Activated CD4-positive, alpha-beta T cell treated with anti-CD3 and anti-CD28 coated beads, Interleukin-2, amount 10 ng/mL, durations not matched to agents 7 days and 5 days (primary cell): Measurements from ENCODE around the gene ZNF316. TPM values are rescaled to one million over a fixed set of nuclear protein-coding genes. Genes with fewer than 3 reads are reported as not detected.
"Not testable (repeated sequence)": the region's sequence is repeated elsewhere in the genome, so short reads cannot be mapped to it uniquely, and the experiment has no call there.

Experiments used
- CTCF ChIA-PET: fragments of 350-600 bp; sonication (Branson Sonifier 250); formaldehyde crosslinking; loops from one replicate; lab custom pipeline; 2021; ENCODE audit warnings: antibody characterized with exemption; lab: Charles Lee
- POLR2A ChIA-PET: fragments of 350-600 bp; sonication (Branson Sonifier 250); formaldehyde crosslinking; loops from one replicate; lab custom pipeline; 2021; ENCODE audit warnings: antibody characterized with exemption; lab: Charles Lee
- DNase-seq: peaks from one replicate; pipeline ENCODE4 v3.0.0-alpha.2; 2020
- H3K27ac Mint-ChIP-seq: one replicate; pipeline ENCODE4 v1.8.0; 2021; ENCODE audit warnings: mild to moderate bottlenecking, moderate library complexity, mixed read lengths
- H3K27me3 Mint-ChIP-seq: one replicate; pipeline ENCODE4 v1.8.0; 2021; ENCODE audit warnings: mixed read lengths
- H3K36me3 Mint-ChIP-seq: one replicate; pipeline ENCODE4 v1.8.0; 2021; ENCODE audit warnings: low read depth, mixed read lengths
- H3K4me1 Mint-ChIP-seq: one replicate; pipeline ENCODE4 v1.8.0; 2021; ENCODE audit warnings: mixed read lengths
- H3K4me3 Mint-ChIP-seq: one replicate; pipeline ENCODE4 v1.8.0; 2021; ENCODE audit warnings: mild to moderate bottlenecking, moderate library complexity, mixed read lengths
- H3K9me3 Mint-ChIP-seq: one replicate; pipeline ENCODE4 v1.8.0; 2021; ENCODE audit warnings: mixed read lengths
- total RNA-seq, 2 experiments: library from RNA; stranded (reverse); gene quantifications; one replicate each; pipeline ENCODE4 v1.2.3, GENCODE V29; 2021

Gene ZNF316
- total RNA-seq, 2 experiments from 2014 or later: 20.2 to 31.5 TPM

GRCh38 chr7:6624246-6624611 is 12.9 kb upstream of the ZNF316 start:
- ChIA-PET POLR2A (no interaction called here), CTCF (interaction anchor here (0.6 to 1.7 kb wide), 2 partner anchors 34 to 356 kb away, joined by 3 read pairs; partner anchors contain the start of gene INTS15)
- Mint-ChIP-seq H3K27me3 (no peaks in the 10 kb centered on the region), H3K27ac (peak overlapping the region; percentile 92), H3K9me3 (no peaks in the 10 kb centered on the region), H3K4me1 (peaks cover 39% of the 10 kb centered on the region), H3K36me3 (peaks cover 5% of the 10 kb centered on the region), H3K4me3 (peak overlapping the region; percentile 33)
- DNase-seq: no peak

- H3K27ac Mint-ChIP-seq: no peak overlapping the region
- POLR2A ChIA-PET: no interaction called here
These were observed 9.1 kb upstream of the ZNF316 start for GRCh38 chr7:6628045-6628444.

GRCh38 chr7:6630007-6630849 is 6.9 kb upstream of the ZNF316 start:
- no peak for DNase-seq
- Mint-ChIP-seq H3K9me3 (no peaks in the 10 kb centered on the region), H3K4me1 (peaks cover 2% of the 10 kb centered on the region), H3K36me3 (no peaks in the 10 kb centered on the region), H3K27ac (no peak overlapping the region), H3K4me3 (no peak overlapping the region), H3K27me3 (no peaks in the 10 kb centered on the region)
- POLR2A ChIA-PET: no interaction called here
- CTCF ChIA-PET: interaction anchor here (1.4 kb wide), 1 partner anchor 11 kb away, joined by 3 read pairs; no protein-coding TSS in a partner anchor

More at GRCh38 chr7:6628045-6628444, 9.1 kb upstream of the ZNF316 start:
- H3K4me1 Mint-ChIP-seq: peaks cover 15% of the 10 kb centered on the region
- no peak for DNase-seq
- peaks cover 2% of the 10 kb centered on the region for H3K36me3 Mint-ChIP-seq
- no peak overlapping the region for H3K4me3 Mint-ChIP-seq
- no peaks in the 10 kb centered on the region for H3K9me3 Mint-ChIP-seq
- H3K27me3 Mint-ChIP-seq: no peaks in the 10 kb centered on the region
- CTCF ChIA-PET: no interaction called here

- H3K4me1 Mint-ChIP-seq: peaks cover 9% of the 10 kb centered on the region
- no peaks in the 10 kb centered on the region for H3K36me3 Mint-ChIP-seq
- H3K27ac Mint-ChIP-seq: no peak overlapping the region
- ChIA-PET CTCF (interaction anchor here (0.6 kb wide), 1 partner anchor 17 kb away, joined by 3 read pairs; no protein-coding TSS in a partner anchor), POLR2A (no interaction called here)
- H3K9me3 Mint-ChIP-seq: no peaks in the 10 kb centered on the region
- H3K27me3 Mint-ChIP-seq: no peaks in the 10 kb centered on the region
- no peak overlapping the region for H3K4me3 Mint-ChIP-seq
- DNase-seq: no peak
These were observed 5.5 kb upstream of the ZNF316 start for GRCh38 chr7:6631605-6632004.

DNA sequence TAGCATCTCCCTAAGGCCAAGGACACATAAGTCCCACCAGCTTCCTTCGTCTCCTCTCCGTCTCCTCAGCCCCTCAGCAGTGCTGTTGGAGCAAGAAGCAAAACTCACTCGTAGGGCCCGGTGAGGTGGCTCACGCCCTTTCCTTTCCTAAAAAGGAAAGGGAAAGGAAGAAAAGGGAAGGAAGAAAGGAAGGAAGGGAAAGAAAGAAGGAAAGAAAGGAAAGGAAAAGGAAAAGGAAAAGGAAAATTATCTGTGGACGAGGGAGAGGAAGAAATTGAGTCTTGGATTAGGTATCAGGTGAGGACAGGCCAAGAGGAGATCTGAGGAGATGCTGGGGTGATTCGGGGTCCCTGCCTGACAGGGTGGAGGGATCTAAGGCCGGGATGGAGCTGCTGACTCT is 3.1 kb upstream of the ZNF316 start:
- CTCF ChIA-PET: no interaction called here
- POLR2A ChIA-PET: no interaction called here
- no peaks in the 10 kb centered on the region for H3K27me3 Mint-ChIP-seq

DNA sequence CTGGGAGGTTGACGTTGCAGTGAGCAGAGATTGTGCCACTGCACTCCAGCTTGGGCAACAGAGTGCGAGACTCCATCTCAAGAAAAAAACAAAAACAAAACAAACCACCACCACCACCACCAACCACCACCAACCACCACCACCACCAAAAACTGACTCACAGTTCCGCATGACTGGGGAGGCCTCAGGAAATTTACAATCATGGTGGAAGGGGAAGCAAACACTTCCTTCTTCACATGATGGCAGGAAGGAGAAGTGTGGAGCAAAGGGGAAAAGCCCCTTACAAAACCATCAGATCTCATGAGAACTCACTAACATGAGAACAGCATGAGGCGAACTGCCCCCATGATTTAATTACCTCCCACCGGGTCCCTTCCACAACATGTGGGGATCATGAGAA is 2.1 kb upstream of the ZNF316 start:
- H3K27ac Mint-ChIP-seq, CTCF ChIA-PET, H3K9me3 Mint-ChIP-seq, DNase-seq, H3K4me3 Mint-ChIP-seq, POLR2A ChIA-PET, H3K27me3 Mint-ChIP-seq: not testable (repeated sequence)
- peaks cover 30% of the 10 kb centered on the region for H3K4me1 Mint-ChIP-seq
- peaks cover 16% of the 10 kb centered on the region for H3K36me3 Mint-ChIP-seq

More for the DNA sequence above, 3.1 kb upstream of the ZNF316 start:
- H3K4me1 Mint-ChIP-seq: peaks cover 22% of the 10 kb centered on the region
- no peak for DNase-seq
- H3K4me3 Mint-ChIP-seq: peak overlapping the region; percentile 20
- H3K36me3 Mint-ChIP-seq: peaks cover 6% of the 10 kb centered on the region
- H3K9me3 Mint-ChIP-seq: no peaks in the 10 kb centered on the region
- no peak overlapping the region for H3K27ac Mint-ChIP-seq

DNA sequence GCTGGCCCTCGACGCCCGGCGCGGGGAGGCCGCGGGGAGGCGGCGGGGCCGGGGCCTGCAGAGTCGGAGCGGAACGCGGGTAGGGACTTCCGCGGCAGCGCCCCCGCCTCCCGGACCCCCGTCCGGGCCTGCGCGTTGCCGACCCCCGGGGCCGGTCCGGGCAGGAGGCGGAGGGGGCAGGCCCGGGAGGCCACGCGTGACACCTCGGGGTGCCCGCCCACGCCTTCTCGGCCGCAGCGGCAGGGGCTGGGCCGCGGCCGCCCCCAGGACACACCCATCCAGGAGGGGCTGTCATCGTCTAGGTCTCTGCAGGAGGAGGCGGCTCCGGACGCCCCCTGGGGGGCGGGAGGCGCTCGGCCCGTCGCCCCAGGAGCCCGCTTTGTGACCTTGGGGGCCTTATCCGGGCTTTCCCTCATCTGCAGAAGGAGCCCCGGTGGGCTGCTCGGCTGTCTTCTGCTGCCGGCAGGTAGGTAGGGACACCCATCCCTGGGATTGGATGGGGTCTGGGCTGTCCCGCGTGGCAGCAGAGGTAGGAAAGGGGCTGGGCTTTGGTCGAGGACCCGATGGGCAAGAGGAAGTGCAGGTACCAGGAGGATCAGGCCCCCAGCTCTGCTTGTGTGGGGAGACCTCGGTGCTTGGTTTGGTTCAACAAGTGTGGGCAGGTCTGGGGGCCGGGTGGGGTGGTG is 569 bp downstream of the ZNF316 start:
- DNase-seq: peak; percentile 46
- H3K4me3 Mint-ChIP-seq: peak overlapping the region; percentile 81
- CTCF ChIA-PET: no interaction called here
- peaks cover 36% of the 10 kb centered on the region for H3K36me3 Mint-ChIP-seq
- H3K9me3 Mint-ChIP-seq: no peaks in the 10 kb centered on the region
- peak overlapping the region; percentile 92 for H3K27ac Mint-ChIP-seq
- POLR2A ChIA-PET: interaction anchor here (0.6 kb wide), 1 partner anchor 21 kb away, joined by 3 read pairs; no protein-coding TSS in a partner anchor
- H3K4me1 Mint-ChIP-seq: peaks cover 35% of the 10 kb centered on the region
- H3K27me3 Mint-ChIP-seq: no peaks in the 10 kb centered on the region

DNA sequence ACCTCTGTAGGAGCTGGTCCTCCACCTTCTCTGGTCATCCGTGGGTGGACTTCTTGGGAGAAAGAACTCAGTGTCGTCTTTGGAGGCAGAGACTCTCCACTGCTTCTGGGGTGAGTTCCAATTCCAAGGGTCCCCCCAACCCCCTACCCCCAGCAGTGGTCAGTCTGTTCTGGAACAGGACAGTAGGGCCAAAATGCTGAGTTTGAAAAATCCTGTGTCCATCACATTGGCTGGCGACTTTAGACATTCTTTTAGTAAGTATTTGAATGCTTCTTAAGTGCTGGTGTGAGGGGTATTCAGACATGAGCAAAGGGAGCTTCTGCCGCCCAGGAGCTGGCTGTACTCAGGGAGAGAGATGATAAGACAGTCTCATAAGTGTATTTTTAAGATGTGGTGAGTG is 1.9 kb downstream of the ZNF316 start:
- Mint-ChIP-seq H3K4me3 (peak overlapping the region; percentile 81), H3K36me3 (peaks cover 45% of the 10 kb centered on the region), H3K4me1 (peaks cover 35% of the 10 kb centered on the region), H3K27ac (peak overlapping the region; percentile 92), H3K9me3 (no peaks in the 10 kb centered on the region), H3K27me3 (no peaks in the 10 kb centered on the region)
- POLR2A ChIA-PET: no interaction called here
- CTCF ChIA-PET: interaction anchor here (0.7 to 1.7 kb wide), 3 partner anchors 10 to 64 kb away, joined by 3 to 4 read pairs (median 3); no protein-coding TSS in a partner anchor
- DNase-seq: no peak

DNA sequence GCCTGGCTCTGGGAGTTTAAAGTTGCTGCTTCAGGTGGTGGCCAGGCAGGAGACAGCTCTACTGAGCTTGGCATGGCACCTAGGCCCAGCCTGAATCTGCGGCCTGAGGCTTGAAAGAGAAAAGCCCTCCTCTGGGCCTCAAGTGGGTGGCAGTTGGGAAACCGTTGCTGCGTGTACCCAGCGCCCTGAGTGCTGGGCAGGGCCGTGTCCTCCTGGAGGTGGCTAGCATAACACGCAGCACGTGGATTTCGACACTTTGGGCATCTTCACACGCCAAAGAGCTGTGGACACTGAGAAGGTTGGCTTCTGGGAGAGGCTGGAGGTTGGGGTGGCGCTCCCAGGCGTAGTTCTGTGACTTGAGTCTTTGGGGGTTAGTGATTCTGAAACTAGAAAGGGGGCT is 2.5 kb downstream of the ZNF316 start:
- H3K4me3 Mint-ChIP-seq: peak overlapping the region; percentile 81
- peaks cover 35% of the 10 kb centered on the region for H3K4me1 Mint-ChIP-seq
- CTCF ChIA-PET: interaction anchor here (1.1 to 1.7 kb wide), 2 partner anchors 11 kb away, joined by 3 to 4 read pairs; no protein-coding TSS in a partner anchor
- no peak overlapping the region for H3K27ac Mint-ChIP-seq
- no peaks in the 10 kb centered on the region for H3K27me3 Mint-ChIP-seq
- no peaks in the 10 kb centered on the region for H3K9me3 Mint-ChIP-seq
- POLR2A ChIA-PET: no interaction called here
- DNase-seq: no peak
- peaks cover 47% of the 10 kb centered on the region for H3K36me3 Mint-ChIP-seq

- ChIA-PET CTCF (interaction anchor here (0.8 to 1.7 kb wide), 2 partner anchors 11 to 1499 kb away, joined by 3 to 4 read pairs; no protein-coding TSS in a partner anchor), POLR2A (no interaction called here)
- peaks cover 52% of the 10 kb centered on the region for H3K36me3 Mint-ChIP-seq
- no peak overlapping the region for H3K4me3 Mint-ChIP-seq
- no peaks in the 10 kb centered on the region for H3K27me3 Mint-ChIP-seq
- H3K9me3 Mint-ChIP-seq: no peaks in the 10 kb centered on the region
- peaks cover 32% of the 10 kb centered on the region for H3K4me1 Mint-ChIP-seq
- no peak for DNase-seq
- H3K27ac Mint-ChIP-seq: no peak overlapping the region
These were observed 3.2 kb downstream of the ZNF316 start for GRCh38 chr7:6640246-6640721.

DNA sequence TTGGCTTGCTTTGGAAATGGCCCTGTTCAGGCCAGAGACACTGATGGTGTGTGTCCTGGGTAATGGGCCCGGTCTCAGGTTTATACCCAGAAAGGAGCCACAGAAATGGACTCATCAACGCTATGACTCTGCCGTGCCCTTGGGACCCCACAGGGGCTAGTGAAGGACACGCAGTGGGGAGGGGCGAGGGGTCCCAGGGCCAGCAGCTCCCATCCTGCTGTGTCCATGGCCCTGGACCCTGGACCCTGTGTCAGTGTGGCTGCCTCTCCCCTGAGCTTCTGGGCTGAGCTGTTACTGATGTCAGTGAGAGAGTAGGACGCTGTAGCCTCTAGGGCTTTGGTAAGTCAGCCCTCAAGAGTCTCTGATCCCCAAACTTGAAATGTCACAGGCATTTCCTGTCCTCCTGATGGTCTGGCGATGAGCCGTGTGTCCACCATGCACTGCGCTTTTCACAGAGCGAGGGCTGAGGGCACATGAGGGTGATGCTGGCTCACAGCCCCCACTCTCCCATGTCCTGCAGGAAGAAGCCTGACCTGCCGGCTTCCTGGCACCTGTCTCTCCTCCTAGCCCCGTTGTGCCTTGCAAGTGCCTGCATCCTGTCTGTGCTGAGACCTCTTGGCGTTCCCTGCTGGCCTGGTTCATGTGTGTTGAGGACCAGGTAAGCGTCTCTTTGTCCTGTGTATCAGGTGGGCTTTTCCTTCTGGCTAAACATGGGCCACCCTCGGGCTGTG is 4.4 kb downstream of the ZNF316 start:
- H3K27ac Mint-ChIP-seq: no peak overlapping the region
- peaks cover 28% of the 10 kb centered on the region for H3K4me1 Mint-ChIP-seq
- no peak overlapping the region for H3K4me3 Mint-ChIP-seq
- H3K9me3 Mint-ChIP-seq: no peaks in the 10 kb centered on the region
- H3K36me3 Mint-ChIP-seq: peaks cover 60% of the 10 kb centered on the region
- ChIA-PET CTCF (no interaction called here), POLR2A (no interaction called here)
- H3K27me3 Mint-ChIP-seq: no peaks in the 10 kb centered on the region
- DNase-seq: no peak

GRCh38 chr7:6642239-6642839 is 5.2 kb downstream of the ZNF316 start:
- no peaks in the 10 kb centered on the region for H3K9me3 Mint-ChIP-seq
- no peak overlapping the region for H3K4me3 Mint-ChIP-seq
- no peak overlapping the region for H3K27ac Mint-ChIP-seq
- CTCF ChIA-PET: no interaction called here
- H3K36me3 Mint-ChIP-seq: peaks cover 68% of the 10 kb centered on the region
- POLR2A ChIA-PET: no interaction called here
- H3K27me3 Mint-ChIP-seq: no peaks in the 10 kb centered on the region
- peaks cover 26% of the 10 kb centered on the region for H3K4me1 Mint-ChIP-seq
- DNase-seq: no peak
